Putamen (tissue), 1 donor: Measurements from ENCODE around the gene KIFBP.
A peak's percentile ranks its signal among the peaks of the same experiment; 100 is the strongest.
"Not testable (repeated sequence)": the region's sequence is repeated elsewhere in the genome, so short reads cannot be mapped to it uniquely, and the experiment has no call there.

Experiments used
- DNase-seq: peaks from one replicate; pipeline ENCODE4 v3.0.0-alpha.2; 2016; ENCODE audit warnings: low spot score

KIFBP gene

DNA sequence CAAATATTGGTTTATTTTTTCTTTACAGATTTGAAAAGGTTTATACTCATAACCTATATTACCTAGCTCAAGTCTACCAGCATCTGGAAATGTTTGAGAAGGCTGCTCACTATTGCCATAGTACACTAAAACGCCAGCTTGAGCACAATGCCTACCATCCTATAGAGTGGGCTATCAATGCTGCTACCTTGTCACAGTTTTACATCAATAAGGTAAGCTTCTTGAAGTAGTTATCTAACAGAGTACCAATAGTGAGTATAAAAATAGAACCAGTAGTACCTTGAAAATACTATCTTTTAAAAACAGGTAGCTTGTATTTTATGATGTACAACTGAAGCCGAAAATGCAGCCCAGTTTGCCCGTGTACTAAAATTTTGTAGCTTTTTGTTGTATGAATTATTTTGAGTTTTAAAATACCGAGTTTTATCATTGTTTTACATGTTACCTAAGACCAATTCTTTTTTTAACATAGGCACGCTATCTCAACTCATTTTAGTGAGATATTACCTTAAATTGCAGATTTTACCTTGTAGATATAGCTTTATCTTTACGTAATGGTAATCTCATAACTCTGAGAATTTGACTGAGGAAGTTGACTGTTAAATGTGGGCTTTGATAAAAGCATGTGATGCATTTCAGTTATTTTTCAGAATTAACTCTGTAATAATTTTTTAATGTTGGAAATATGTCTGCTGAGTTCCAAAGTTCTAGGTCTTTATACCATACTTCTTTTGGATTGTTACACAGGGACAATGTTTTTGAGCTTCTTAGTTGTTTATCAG, 17.3 kb downstream of the KIFBP start:
- DNase-seq = no peak

- DNase-seq = no peak
These were observed 18.7 kb downstream of the KIFBP start for GRCh38 chr10:69007260-69007659.

DNA sequence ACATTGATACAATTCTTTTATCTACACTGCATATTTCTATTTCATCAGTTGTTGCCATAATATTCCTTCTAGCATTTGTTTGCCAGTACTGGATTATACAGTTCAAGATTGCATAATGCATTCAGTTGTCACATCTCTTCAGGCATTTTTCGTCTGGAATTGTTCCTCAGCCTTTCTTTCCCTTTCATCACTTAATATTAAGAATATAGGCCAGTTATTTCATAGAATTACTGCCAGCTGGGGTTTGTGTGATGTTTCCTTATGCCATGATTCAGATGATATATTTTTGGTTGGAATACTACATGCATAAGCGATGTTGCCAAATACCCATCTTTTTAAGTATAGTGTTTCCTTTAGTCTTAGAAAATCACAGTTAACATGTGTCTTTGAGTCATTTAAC, 20.8 kb downstream of the KIFBP start:
- no peak for DNase-seq

DNA sequence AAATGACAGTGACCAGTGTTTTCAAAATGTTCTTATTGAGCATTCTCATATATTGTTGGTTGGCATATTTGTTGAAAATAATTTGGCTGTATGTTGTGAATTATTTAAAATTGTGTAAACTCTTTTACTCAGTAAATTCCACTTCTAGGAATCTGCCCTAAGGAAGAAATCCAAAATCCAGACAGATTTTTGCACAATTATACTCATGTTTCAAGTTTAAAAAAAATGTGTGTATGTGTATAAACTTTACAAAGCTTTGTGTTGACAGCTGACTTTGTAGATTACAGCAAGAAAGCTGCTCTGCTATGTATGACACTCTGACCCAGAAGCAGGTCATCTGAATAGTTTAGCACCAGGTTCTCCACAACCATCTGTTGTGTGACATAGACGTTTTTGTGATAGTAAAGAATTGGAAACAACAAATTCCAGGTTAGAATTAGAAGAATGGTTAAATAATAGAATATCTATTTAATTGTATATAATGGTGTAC, 21.6 kb downstream of the KIFBP start:
- no peak for DNase-seq

DNA sequence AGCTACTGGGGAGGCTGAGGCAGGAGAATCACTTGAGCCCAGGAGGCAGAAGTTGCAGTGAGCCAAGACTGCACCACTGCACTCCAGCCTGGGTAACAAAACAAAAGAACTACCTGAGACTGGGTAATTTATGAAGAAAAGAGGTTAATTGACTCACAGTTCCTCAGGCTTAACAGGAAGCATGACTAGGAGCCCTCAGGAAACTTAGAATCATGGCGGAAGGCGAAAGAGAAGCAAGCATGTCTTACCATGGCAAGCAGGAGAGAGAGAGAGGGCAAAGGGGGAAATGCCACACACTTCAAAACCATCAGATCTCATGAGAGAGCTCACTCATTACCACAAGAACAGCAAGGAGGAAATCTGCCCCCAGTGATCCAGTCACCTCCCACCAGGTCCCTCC, 24.2 kb downstream of the KIFBP start:
- not testable (repeated sequence) for DNase-seq

GRCh38 chr10:69014171-69014570, 25.6 kb downstream of the KIFBP start:
- DNase-seq = no peak

DNA sequence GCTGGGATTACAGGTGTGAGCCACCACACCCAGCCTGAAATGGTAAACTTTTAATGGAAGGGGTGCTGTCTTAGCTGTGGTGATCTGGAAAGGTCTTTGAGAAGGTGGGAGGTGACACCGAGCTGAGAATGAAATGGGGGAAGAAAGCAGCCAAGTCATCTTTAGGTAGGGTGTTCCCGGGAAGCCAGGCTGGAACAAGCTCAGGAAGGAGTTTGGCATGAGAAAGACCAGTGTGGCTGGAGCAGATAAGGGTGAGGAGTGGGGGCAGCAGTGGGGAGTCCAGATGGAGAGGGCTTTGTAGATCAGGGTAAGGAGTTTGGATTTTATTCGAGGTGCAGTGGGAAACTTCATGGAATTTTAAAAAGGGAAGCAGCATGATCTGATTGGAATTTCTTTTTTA, 30.0 kb downstream of the KIFBP start:
- no peak for DNase-seq

DNA sequence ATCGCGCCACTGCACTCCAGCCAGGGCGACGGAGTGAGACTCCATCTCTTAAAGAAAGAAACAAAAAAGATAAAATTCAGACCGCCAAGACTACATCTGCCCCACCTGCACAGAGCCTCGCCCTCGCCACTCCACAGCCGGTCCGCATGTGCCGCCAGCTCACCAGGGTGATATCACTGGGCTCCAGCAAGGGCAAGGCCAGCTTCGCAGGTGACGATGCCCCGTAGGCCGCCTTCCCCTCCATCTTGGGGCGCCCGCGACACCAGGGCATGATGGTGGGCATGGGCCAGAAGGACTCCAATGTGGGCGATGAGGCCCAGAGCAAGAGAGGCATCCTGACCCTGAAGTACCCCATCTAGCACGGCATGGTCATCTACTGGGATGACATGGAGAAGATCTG, 34.0 kb downstream of the KIFBP start:
- no peak for DNase-seq

DNA sequence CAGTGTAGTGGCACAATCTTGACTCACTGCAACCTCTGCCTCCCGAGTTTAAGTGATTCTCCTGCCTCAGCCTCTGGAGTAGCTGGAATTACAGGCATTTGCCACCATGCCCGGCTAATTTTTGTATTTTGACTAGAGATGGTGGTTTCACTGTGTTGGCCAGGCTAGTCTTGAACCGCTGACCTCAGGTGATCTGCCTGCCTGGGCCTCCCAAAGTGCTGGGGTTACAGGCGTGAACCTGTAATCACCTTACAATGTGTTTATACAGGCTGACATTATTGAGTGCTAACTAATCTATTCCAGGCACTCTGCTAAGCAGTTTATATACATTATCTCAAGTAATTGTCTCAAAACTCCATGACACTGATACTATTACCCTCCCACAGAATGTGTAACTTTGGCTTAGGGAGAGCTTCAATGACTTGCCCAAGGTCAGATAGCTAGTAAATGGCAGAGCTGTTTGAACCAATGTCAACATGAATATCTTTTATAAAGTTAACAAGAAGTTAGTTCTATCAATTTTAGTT, 36.8 kb downstream of the KIFBP start:
- no peak for DNase-seq

DNA sequence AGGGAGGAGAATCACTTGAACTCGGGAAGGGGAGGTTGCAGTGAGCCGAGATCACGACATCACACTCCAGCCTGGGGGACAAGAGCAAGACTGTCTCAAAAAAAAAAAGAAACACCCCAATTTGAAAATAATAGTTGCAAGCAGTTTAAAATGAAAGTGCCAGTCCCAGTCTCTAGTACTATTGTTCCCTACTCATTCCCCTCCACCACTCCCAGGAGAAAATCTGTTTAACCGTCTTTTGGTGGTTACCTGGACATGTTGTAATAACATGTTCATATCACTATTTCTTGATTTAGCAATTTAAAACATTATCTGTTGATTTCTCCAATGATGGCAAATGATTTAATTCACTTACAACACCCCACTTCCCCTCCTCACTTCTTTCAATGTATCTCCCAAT, 44.7 kb downstream of the KIFBP start:
- no peak for DNase-seq

- DNase-seq = no peak
These were observed 48.9 kb downstream of the KIFBP start for GRCh38 chr10:69037489-69037888.

DNA sequence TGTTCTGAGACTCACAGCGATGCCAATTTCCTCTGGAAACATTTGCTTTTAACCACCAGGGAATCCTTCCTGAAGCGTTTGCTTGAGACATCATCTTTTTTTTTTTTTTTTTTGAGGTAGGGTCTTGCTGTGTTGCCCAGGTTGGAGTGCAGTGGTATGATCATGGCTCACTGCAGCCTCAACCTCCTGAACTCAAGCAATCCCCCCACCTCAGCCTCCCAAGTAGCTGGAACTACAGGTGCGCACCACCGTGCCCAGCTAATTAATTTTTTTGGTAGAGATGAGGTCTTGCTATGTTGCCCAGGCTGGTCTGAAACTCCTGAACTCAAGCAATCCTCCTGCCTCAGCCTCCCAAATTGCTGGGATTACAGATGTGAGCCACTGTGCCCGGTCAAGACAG, 52.3 kb downstream of the KIFBP start:
- DNase-seq = not testable (repeated sequence)

DNA sequence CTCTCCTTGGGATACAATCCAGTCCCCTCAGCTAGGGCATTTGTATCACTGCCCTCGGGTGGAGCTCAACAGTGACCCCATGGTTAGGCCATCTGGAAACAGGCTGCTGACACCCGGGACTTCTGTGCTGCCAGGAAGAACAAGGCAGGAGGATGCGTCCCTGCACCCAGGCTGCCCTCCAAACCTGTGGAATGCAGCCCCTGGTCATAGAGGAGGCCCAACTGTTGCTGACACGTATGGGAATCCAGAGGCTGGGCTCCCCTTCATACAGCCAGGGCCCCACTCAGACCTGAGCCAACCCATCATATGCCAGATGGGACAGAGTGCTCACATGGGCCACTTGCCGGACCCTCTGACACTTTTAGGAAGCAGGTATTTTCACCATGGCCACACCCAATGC, 53.8 kb downstream of the KIFBP start:
- DNase-seq = no peak

- DNase-seq = no peak
These were observed 54.2 kb downstream of the KIFBP start for GRCh38 chr10:69042838-69043237.

DNA sequence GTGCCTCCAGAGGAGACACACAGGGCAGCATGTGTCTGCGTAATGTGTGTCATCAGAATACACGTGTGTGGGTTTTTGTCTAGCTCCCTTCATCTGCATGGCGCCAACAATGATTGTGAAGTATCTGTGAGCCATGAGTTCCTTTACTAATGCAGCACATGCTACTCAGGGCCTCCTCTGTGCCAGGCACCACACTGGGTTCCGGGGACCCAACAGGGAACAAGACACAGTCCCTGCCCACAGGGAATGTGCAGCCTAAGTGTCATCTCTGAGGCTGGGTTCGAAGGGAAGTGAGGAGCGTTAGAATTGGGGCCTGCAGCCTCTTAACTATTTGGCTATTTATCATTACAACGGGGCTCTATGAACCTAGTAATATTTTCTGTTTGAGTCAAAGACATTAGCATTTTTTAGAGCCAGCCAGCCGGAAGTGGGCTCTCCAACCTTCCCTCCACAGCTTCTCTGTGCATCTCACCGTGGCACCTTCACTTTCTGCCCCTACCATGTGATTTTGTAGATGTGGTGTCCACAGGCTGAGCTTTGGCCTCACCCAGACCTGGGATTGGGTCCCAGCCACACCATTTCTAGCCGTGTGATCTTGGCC, 55.4 kb downstream of the KIFBP start:
- DNase-seq = no peak

DNA sequence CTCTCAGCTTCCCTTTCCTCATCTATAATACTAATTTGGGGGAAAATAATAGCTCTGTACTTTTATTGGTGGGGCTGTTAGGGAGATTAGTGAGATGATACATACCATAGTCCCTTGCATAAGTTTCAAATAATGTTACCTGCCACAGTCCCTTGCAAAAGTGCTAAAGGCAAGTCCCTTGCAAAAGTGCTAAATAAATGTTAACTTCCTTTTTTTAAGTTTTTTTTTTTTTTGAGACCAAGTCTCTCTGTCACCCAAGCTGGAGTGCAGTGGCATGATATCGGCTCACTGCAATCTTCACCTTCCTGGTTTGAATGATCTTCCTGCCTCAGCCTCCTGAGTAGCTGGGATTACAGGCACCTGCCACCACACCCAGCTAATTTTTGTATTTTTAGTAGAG, 55.9 kb downstream of the KIFBP start:
- no peak for DNase-seq

GRCh38 chr10:69045441-69046300, 57.1 kb downstream of the KIFBP start:
- no peak for DNase-seq

GRCh38 chr10:69047111-69047832, 58.7 kb downstream of the KIFBP start:
- no peak for DNase-seq

DNA sequence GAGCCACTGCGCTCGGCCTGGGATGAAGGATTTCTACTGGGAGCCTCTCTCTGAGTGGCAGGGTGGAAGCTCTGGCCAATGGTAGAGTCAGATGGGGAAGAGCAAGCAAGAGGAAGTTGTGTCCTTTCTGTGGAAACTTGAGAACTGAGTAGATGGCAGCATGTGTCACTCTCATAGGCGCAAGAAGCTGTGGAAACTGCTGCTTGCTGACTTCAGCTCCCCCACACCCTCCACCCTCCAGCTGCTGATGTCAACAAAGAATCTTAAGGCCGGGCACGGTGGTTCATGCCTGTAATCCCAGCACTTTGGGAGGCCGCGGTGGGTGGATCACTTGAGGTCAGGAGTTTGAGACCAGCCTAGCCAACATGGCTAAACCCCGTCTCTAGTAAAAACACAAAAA, 59.5 kb downstream of the KIFBP start:
- peak; percentile 53 for DNase-seq

DNA sequence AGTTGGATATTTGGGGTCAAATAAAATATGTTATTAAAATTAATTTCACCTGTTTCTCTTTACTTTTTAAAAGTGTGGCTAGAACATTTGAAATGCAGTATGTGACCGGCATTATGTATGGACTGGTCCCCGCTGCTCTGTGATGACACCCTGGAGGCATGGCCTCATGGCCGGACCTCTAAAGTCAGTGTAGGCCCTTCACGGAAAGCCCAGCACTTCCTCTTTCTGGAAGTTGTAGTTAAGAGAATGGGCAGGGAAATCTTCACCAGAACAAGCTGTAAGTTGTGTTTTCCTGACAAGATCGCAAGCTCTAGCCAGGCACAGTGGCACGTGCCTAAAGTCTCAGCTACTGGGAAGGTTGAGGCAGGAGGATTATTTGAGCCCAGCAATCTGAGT, 61.0 kb downstream of the KIFBP start:
- DNase-seq = no peak

GRCh38 chr10:69051303-69051702, 62.7 kb downstream of the KIFBP start:
- no peak for DNase-seq
